GM13976 (cell line): Measurements from ENCODE around the gene ADPRHL1.

Source experiments
- DNase-seq: peaks from one replicate; pipeline ENCODE4 v3.0.0; 2012; ENCODE audit warnings: low spot score
- CTCF ChIP-seq: IDR thresholded peaks from 2 replicates; pipeline ENCODE4 v1.5.1; 2012; ENCODE audit warnings: borderline replicate concordance, mild to moderate bottlenecking; ENCODE audit not compliant: insufficient read depth; ENCODE audit errors: extremely low read depth, missing control alignments, control extremely low read depth
- in situ Hi-C: fragments of 300-500 bp; cut with MboI; formaldehyde crosslinking; loops from one replicate; pipeline ENCODE4 v1.12.0; 2022; ENCODE audit warnings: low sequenced_read_pairs, mixed read lengths, inconsistent platforms; ENCODE audit not compliant: unreplicated experiment

Gene ADPRHL1

GRCh38 chr13:113483081-113483480 is 29.8 kb upstream of the ADPRHL1 start:
- DNase-seq = no peak
- in situ Hi-C loops = no loop called here
- TF ChIP-seq CTCF = no peak

- TF ChIP-seq CTCF = no peak
- no peak for DNase-seq
- in situ Hi-C loops = no loop called here
Observed at GRCh38 chr13:113479179-113479578, 25.9 kb upstream of the ADPRHL1 start.

- no peak for TF ChIP-seq CTCF
- DNase-seq = no peak
- in situ Hi-C loops = no loop called here
Observed at GRCh38 chr13:113477724-113478123, 24.4 kb upstream of the ADPRHL1 start.

GRCh38 chr13:113476811-113477210 is 23.5 kb upstream of the ADPRHL1 start:
- TF ChIP-seq CTCF = no peak
- in situ Hi-C loops = no loop called here

GRCh38 chr13:113475911-113476310 is 22.6 kb upstream of the ADPRHL1 start:
- no peak for DNase-seq
- in situ Hi-C loops = no loop called here
- TF ChIP-seq CTCF = no peak

More at GRCh38 chr13:113476811-113477210, 23.5 kb upstream of the ADPRHL1 start:
- no peak for DNase-seq

GRCh38 chr13:113475280-113475679 is 22.0 kb upstream of the ADPRHL1 start:
- DNase-seq = no peak
- in situ Hi-C loops = no loop called here
- no peak for TF ChIP-seq CTCF

GRCh38 chr13:113474179-113474578 is 20.9 kb upstream of the ADPRHL1 start:
- in situ Hi-C loops = no loop called here
- no peak for DNase-seq
- TF ChIP-seq CTCF = no peak
